HG03439 (cell line): Measurements from ENCODE around the gene B4GALT2.

ENCODE experiments used
- ATAC-seq: cut with Tn5 transposase; IDR thresholded peaks from one replicate; pipeline ENCODE4 v1.9.1; 2021; ENCODE audit warnings: mild to moderate bottlenecking, moderate library complexity; ENCODE audit not compliant: unreplicated experiment

B4GALT2 gene

GRCh38 chr1:44025816-44026215 is 46.8 kb downstream of the B4GALT2 start:
- ATAC-seq = no peak

- ATAC-seq = no peak
Observed at GRCh38 chr1:44027320-44027719, 48.3 kb downstream of the B4GALT2 start.

- peak; percentile 25 for ATAC-seq
Observed at GRCh38 chr1:44029260-44029910, 50.4 kb downstream of the B4GALT2 start.

- peak; percentile 86 for ATAC-seq
Observed at GRCh38 chr1:44029911-44030604, 51.0 kb downstream of the B4GALT2 start.

GRCh38 chr1:44030605-44031251 is 51.7 kb downstream of the B4GALT2 start:
- peak; percentile 5 for ATAC-seq

DNA sequence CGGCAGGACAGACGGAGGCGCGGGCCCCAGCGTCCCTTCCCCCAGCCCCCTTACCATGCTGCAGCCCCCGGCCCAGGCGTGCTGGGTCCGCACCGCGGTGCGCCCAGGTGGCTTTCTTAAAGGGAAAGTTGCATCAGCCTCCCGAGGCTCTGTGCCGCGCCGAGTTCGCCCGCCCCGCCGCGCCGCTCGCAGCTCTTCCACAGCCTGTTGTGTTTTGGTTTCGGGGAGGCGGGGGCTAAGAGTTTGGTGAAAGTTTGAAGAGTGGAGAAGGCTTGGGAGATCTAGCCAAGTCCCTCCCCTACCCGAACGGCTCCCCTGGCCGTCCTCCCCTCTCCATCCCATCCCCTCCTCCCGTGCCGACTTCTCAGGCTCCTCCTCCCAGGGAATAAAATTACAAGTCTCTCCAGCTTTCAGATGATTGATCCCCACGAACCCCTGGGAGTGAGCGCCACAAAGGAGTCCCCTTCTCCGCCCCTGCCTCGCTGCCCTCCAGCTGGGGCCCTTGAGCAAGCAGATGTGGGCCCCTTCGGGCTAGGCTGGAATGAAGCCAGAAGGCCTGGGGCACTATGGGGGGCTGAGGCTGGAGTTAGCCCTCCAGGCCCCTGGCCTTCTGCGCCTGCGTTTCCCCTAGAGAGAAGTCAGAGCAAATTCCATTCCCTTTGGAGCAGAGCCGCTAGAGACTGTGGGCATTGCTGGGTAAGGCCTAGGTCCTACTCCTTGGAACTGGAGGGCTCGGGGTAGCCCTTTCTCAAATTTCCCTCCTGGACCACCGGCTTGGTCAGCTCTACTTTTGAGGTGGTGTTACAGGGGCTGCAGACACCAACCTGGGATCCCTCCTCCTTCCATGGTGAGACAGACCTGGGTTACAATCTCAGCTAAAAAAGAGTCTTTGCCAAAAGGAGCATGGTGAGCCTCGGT is 52.5 kb downstream of the B4GALT2 start, which contains the start of gene SLC6A9:
TSS of gene SLC6A9 (minus strand) at position 211 of the 918 bp plus-strand sequence. CDS start 7,185 bp downstream, outside the sequence.
- no peak for ATAC-seq

DNA sequence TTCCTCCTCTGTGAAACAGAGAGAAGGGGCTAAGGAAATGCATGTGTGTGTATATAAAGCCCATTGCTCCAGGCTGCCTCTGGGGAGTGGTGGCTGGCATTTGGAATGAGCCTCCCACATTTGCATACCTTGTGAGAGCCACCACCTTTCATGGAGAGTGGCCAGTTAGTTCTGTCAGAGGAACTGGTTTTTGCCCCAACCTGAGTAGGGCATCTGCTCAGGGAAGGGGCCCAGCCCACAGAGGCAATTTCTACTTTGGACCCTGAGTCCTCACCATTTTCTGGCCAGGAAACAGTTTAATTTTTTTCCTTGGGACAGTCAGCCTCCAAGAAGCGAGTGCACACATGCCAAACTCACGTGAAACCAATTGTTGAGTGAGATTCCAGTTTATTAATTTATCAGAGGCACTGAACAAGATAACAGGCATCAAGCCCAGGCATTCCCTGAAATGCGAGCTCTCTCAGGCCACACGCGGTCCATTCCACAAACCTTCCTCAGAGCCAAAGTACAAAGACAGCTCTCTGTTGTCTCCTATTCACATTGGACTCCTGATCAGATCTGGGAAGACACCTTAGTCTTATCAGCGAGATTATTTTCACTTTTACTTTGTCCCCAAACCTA is 53.3 kb downstream of the B4GALT2 start:
- no peak for ATAC-seq

GRCh38 chr1:44033041-44033575 is 54.1 kb downstream of the B4GALT2 start:
- no peak for ATAC-seq

DNA sequence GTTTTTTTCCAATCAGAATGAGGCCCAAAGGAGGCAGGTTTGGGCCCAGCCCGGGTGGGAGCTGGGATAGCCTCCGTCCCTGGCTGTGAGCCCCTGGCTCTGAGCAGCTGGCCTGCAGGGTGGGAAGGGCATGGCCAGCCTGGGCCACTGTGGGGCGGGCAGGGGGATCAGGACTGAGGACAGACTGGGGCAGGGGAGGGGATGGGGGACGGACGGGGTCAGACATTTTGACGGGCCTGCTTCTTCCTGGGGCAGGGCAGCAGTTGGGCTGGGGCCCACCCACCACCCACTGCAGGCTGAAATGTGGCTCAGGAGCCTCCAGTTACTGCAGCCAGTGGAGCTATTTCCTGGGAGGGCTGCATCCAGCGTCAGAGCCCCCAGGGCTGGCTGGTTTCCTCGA is 54.7 kb downstream of the B4GALT2 start:
- no peak for ATAC-seq

GRCh38 chr1:44034423-44034822 is 55.4 kb downstream of the B4GALT2 start:
- ATAC-seq = no peak

DNA sequence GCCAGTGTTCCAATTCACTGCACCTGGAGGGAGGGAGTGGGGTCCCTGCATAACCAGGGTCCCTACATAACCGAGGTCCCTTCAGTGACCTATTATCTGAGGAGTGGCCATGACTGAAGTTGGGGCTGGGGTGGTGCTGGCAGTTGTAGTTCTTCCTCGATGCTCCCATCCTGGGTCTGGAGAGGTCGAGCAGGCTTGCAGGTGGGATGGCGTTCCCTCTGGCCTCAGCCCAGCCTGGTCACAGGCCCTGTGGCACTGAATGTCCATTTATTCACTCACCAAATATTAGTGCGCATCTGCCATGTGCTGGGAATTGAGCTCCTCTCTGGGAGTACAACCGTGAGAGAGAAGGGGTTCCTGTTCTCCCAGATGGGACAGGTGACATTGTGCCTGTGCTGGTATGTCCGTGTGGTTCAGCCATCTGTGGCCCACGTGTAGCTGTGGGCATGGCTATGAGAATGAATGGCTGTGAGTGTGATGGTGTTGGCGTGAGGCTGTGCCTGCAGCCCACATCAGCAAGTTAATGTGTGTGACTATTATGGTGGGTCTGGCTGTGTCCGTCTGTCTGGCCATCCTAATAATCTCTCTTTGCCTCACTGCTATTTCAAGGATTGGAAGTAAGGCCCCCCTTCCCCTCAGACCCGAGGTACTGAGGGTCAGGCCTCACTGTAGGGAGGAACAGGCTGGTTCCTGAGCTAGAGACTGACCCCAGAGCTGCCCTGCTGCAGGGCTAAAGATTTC is 56.1 kb downstream of the B4GALT2 start:
- no peak for ATAC-seq

DNA sequence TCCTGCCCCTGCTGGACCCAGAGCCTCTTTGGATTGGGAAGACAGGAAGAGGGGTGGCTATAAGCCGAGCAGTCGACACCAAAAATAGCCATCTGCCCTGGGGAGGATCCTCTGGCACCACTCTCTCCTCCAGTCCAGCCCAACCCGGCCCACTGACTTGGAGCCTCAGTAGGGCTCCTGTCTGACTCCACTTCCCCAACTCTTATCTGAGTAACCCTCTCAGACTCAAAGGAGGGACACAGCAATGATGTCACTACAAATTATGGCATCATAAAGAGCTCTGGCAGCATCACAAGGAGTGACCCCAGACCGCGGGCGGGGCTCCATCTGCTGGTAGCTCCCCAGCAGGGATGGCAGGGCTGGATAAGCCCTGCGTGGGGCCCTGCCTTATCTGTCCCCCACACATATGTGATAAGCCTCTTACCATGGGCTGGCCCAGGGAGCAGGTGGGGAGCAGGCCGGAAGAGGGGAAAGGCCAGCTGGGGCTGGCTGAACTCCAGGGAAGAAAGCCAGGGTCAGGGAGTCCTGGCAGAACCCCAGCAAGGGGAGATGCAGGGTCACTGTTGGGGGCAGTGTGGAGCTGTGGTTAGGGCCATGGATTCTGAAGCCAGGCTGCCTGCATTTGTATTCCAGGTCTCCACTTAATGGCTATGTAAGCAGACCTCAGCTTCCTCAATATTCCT is 56.9 kb downstream of the B4GALT2 start:
- no peak for ATAC-seq

GRCh38 chr1:44036409-44037139 is 57.6 kb downstream of the B4GALT2 start:
- no peak for ATAC-seq

DNA sequence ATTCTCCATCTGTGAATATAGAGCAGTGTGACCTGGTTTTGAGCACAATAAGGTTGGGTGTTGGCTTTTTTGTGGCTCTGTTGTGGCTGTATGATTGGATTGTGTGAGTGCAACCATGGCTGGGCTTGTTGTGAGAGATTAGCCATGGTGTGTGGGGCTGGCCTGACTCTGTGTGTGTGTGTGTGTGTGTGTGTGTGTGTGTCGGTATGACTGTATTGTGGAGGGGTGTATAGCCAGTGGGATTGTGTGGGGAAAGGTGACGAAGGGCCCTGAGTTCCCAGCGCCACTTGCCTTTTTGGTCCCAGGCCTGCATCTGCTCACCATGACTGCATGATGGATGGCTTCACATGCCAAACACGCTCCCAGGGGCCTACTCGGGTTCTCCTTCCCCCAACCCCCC is 58.1 kb downstream of the B4GALT2 start:
- no peak for ATAC-seq

GRCh38 chr1:44038876-44039657 is 60.1 kb downstream of the B4GALT2 start:
- ATAC-seq = no peak

DNA sequence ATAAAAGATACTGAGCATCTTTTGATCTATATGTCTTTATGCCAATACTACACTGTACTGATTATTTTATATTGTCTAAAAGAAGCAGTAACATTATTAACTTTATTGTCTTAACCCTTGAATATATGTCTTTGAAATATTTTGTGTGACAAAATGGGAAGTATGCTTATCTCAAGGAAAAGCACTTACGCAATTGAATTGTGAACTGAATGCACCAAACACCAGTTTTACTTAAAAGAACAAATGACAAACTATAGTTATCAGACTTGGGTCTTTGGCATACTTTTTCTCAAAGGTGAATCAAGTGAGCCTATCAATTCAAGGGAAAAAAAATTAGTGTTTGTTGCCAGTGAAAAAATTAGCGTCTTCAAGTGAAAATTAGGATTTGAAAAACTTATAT is 61.4 kb downstream of the B4GALT2 start:
- ATAC-seq = no peak
